Panc1 (cell line): Measurements from ENCODE around the gene PKD2. TPM values are rescaled to one million over a fixed set of nuclear protein-coding genes. Genes with fewer than 3 reads are reported as not detected.

Source experiments
- ATAC-seq: fragments of 200-7000 bp; cut with Tn5 transposase; 2 replicates; pipeline ENCODE4 v1.9.1; 2020; ENCODE audit warnings: mild to moderate bottlenecking, moderate library complexity
- BruUV-seq: library from RNA; stranded (reverse); fragments of 400-500 nt; replicated peaks from 2 replicates; lab custom pipeline; 2021; lab: Mats Ljungman, UMichigan
- CTCF ChIA-PET: fragments of 300-600 bp; sonication (Branson Sonifier 250); formaldehyde crosslinking; loops from one replicate; lab custom pipeline; 2022; ENCODE audit warnings: antibody characterized with exemption; lab: Charles Lee
- POLR2A ChIA-PET: fragments of 300-600 bp; sonication (Branson Sonifier 250); formaldehyde crosslinking; loops from one replicate; lab custom pipeline; 2022; ENCODE audit warnings: antibody characterized with exemption; lab: Charles Lee
- DNase-seq: peaks from one replicate; pipeline ENCODE4 v3.0.0-alpha.2; 2010; ENCODE audit warnings: low read depth, low spot score
- H3K27ac ChIP-seq: 2 replicates; pipeline ENCODE4 v1.5.1; 2011; ENCODE audit warnings: mild to moderate bottlenecking, low read length, inconsistent platforms
- H3K27me3 ChIP-seq: fragments of 200-500 bp; sonication (Bioruptor generic); 2 replicates; pipeline ENCODE4 v1.6.0; 2014; ENCODE audit warnings: low read length, inconsistent platforms; ENCODE audit not compliant: control insufficient read depth, insufficient read depth
- H3K36me3 ChIP-seq: fragments of 200-500 bp; sonication (Bioruptor generic); 2 replicates; pipeline ENCODE4 v1.5.1; 2014; ENCODE audit warnings: inconsistent platforms, mild to moderate bottlenecking, low read length, moderate library complexity; ENCODE audit not compliant: control insufficient read depth, insufficient read depth
- H3K4me1 ChIP-seq: 2 replicates; pipeline ENCODE4 v1.5.1; 2011; ENCODE audit warnings: inconsistent platforms, mild to moderate bottlenecking, low read length, moderate library complexity; ENCODE audit not compliant: control insufficient read depth, insufficient read depth
- H3K4me3 ChIP-seq, 2 experiments: 2 replicates each; pipeline ENCODE4 v1.5.1; 2011 to 2012; ENCODE audit warnings: low read depth in 2 of 2, low read length in 2 of 2, mild to moderate bottlenecking in 2 of 2, inconsistent platforms in 1 of 2, moderate library complexity in 1 of 2
- H3K9me3 ChIP-seq: fragments of 200-500 bp; sonication (Bioruptor generic); 2 replicates; pipeline ENCODE4 v1.5.1; 2014; ENCODE audit warnings: low read depth, mild to moderate bottlenecking, inconsistent platforms, low read length, moderate library complexity; ENCODE audit not compliant: control insufficient read depth, insufficient read depth
- POLR2AphosphoS5 ChIP-seq: IDR thresholded peaks from 2 replicates; pipeline ENCODE4 v1.6.1; 2012; ENCODE audit warnings: mild to moderate bottlenecking, low read depth, low read length, moderate library complexity
- REST ChIP-seq, 2 experiments: IDR thresholded peaks; 2 replicates each; pipeline ENCODE4 v1.6.1; 2011 to 2012; ENCODE audit warnings: low read depth in 2 of 2, control low read depth in 1 of 2, low read length in 1 of 2, mild to moderate bottlenecking in 1 of 2, moderate library complexity in 1 of 2; ENCODE audit not compliant: insufficient read depth in 1 of 2
- SIN3A ChIP-seq: IDR thresholded peaks from 2 replicates; pipeline ENCODE4 v1.6.1; 2012; ENCODE audit warnings: low read depth, mild to moderate bottlenecking, low read length, moderate library complexity, borderline replicate concordance; ENCODE audit not compliant: insufficient read depth
- TCF7L2 ChIP-seq: IDR thresholded peaks from 2 replicates; pipeline ENCODE4 v1.6.1; 2011; ENCODE audit warnings: mild to moderate bottlenecking, low read depth, low read length, inconsistent platforms
- in situ Hi-C: cut with HindIII; loops from 2 replicates; pipeline ENCODE4 v1.10.0; 2016; ENCODE audit warnings: low sequenced_read_pairs, low pct_unique_long_range_greater_than_20kb
- intact Hi-C: fragments of 100-400 bp; cut with micrococcal nuclease; formaldehyde crosslinking; loops from one replicate; pipeline ENCODE4 v1.10.0; 2022; ENCODE audit not compliant: unreplicated experiment
- total RNA-seq: library from RNA; stranded (reverse); gene quantifications from one replicate; pipeline ENCODE4 v1.2.1, GENCODE V29; 2021; ENCODE audit not compliant: unreplicated experiment
- TF ChIP-seq, protein P1 (sequence below): fragments of 450-650 bp; IDR thresholded peaks from 2 replicates; pipeline ENCODE4 v1.5.1; 2017; ENCODE audit warnings: mild to moderate bottlenecking

The PKD2 gene
- total RNA-seq, 1 experiment from 2014 or later, result 21.7 TPM

- H3K36me3 ChIP-seq, result peaks cover 7% of the 10 kb centered on the region
- no peak overlapping the region for H3K27ac ChIP-seq
- no peak for TF ChIP-seq TCF7L2
- TF ChIP-seq, protein P1, sequence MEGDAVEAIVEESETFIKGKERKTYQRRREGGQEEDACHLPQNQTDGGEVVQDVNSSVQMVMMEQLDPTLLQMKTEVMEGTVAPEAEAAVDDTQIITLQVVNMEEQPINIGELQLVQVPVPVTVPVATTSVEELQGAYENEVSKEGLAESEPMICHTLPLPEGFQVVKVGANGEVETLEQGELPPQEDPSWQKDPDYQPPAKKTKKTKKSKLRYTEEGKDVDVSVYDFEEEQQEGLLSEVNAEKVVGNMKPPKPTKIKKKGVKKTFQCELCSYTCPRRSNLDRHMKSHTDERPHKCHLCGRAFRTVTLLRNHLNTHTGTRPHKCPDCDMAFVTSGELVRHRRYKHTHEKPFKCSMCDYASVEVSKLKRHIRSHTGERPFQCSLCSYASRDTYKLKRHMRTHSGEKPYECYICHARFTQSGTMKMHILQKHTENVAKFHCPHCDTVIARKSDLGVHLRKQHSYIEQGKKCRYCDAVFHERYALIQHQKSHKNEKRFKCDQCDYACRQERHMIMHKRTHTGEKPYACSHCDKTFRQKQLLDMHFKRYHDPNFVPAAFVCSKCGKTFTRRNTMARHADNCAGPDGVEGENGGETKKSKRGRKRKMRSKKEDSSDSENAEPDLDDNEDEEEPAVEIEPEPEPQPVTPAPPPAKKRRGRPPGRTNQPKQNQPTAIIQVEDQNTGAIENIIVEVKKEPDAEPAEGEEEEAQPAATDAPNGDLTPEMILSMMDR, result no peak
- TF ChIP-seq SIN3A, result no peak
- no peak for TF ChIP-seq POLR2AphosphoS5
- TF ChIP-seq REST (IDR thresholded peaks at IDR 0.05; ENCODE audit: insufficient read depth in 1 of 2, low read depth in 2 of 2, low read length in 1 of 2), result no peak
- no peaks in the 10 kb centered on the region for H3K4me1 ChIP-seq
- no peaks in the 10 kb centered on the region for H3K27me3 ChIP-seq
- no TSS peak for BruUV-seq
- in situ Hi-C loops, result no loop called here
- no peak overlapping the region for H3K4me3 ChIP-seq
- no peak for DNase-seq
- ATAC-seq, result no peak
- intact Hi-C loops, result no loop called here
- H3K9me3 ChIP-seq, result no peaks in the 10 kb centered on the region
- POLR2A ChIA-PET, result interaction anchor here (0.5 kb wide), 1 partner anchor 219 kb away, joined by 3 read pairs; no protein-coding TSS in a partner anchor
- CTCF ChIA-PET, result no interaction called here
Measured at GRCh38 chr4:88041626-88042025, 34.2 kb downstream of the PKD2 start.

- in situ Hi-C loops, result no loop called here
- POLR2A ChIA-PET, result no interaction called here
- H3K36me3 ChIP-seq, result peaks cover 7% of the 10 kb centered on the region
Measured at GRCh38 chr4:88043001-88043400, 35.6 kb downstream of the PKD2 start.

More at GRCh38 chr4:88043001-88043400, 35.6 kb downstream of the PKD2 start:
- ATAC-seq, result no peak
- TF ChIP-seq REST (IDR thresholded peaks at IDR 0.05; ENCODE audit: insufficient read depth in 1 of 2, low read depth in 2 of 2, low read length in 1 of 2) (no peak), TCF7L2 (no peak), SIN3A (no peak), POLR2AphosphoS5 (no peak)
- TF ChIP-seq, protein P1, result no peak
- no peaks in the 10 kb centered on the region for H3K4me1 ChIP-seq
- no peak overlapping the region for H3K27ac ChIP-seq
- DNase-seq, result no peak
- intact Hi-C loops, result no loop called here
- no TSS peak for BruUV-seq
- no peak overlapping the region for H3K4me3 ChIP-seq
- no peaks in the 10 kb centered on the region for H3K9me3 ChIP-seq
- no peaks in the 10 kb centered on the region for H3K27me3 ChIP-seq
- CTCF ChIA-PET, result no interaction called here
